HCT116 (cell line): ENCODE measurements around the gene AKAP13. TPM values are rescaled to one million over a fixed set of nuclear protein-coding genes. Genes with fewer than 3 reads are reported as not detected.

Experiments
- ATAC-seq: fragments of 200-7000 bp; cut with Tn5 transposase; 2 replicates; pipeline ENCODE4 v1.9.1; 2020; ENCODE audit warnings: mild to moderate bottlenecking, moderate library complexity
- BruUV-seq: library from RNA; stranded (reverse); fragments of 400-500 nt; replicated peaks from 2 replicates; lab custom pipeline; 2021; lab: Mats Ljungman, UMichigan
- CTCF ChIA-PET: fragments of 300-600 bp; sonication (Branson Sonifier 250); formaldehyde crosslinking; loops from one replicate; lab custom pipeline; 2021; ENCODE audit warnings: antibody characterized with exemption; lab: Charles Lee
- POLR2A ChIA-PET: fragments of 300-600, 350-600 bp; sonication (Branson Sonifier 250); formaldehyde crosslinking; loops from one replicate; lab custom pipeline; 2021; ENCODE audit warnings: antibody characterized with exemption; lab: Charles Lee
- RAD21 ChIA-PET, 2 experiments: fragments of 300-600 bp; sonication (Branson Sonifier 250); formaldehyde crosslinking; loops; one replicate each; lab custom pipeline; 2023; ENCODE audit warnings: low total read pairs in 2 of 2; ENCODE audit not compliant: uncharacterized antibody in 2 of 2, unreplicated experiment in 2 of 2, low non-redundant PET in 1 of 2; lab: Charles Lee
- DNase-seq: peaks from one replicate; pipeline ENCODE4 v3.0.0-alpha.2; 2010; ENCODE audit warnings: low read depth, low spot score
- H2AFZ ChIP-seq: fragments of 200-600 bp; shearing (Covaris generic), sonication (generic); 2 replicates; pipeline ENCODE4 v1.6.1; 2017; ENCODE audit warnings: low read depth, mixed run types, mixed read lengths, antibody characterized with exemption, low read length; ENCODE audit not compliant: poor library complexity, severe bottlenecking
- H3K27ac ChIP-seq: 2 replicates; pipeline ENCODE4 v1.5.1; 2012; ENCODE audit warnings: low read depth, low read length
- H3K27me3 ChIP-seq: fragments of 200-600 bp; sonication (generic); 2 replicates; pipeline ENCODE4 v1.6.1; 2016; ENCODE audit warnings: mixed run types, low read length, mixed read lengths; ENCODE audit not compliant: insufficient read depth
- H3K36me3 ChIP-seq, 2 experiments: fragments of 200-500 bp in 1 of 2; fragments of 200-600 bp in 1 of 2; sonication (Bioruptor generic) in 1 of 2; sonication (generic) in 1 of 2; 2 replicates each; pipeline versions ENCODE4 v1.5.1 to v1.6.1; 2014 to 2016; ENCODE audit warnings: low read length in 2 of 2, inconsistent platforms in 1 of 2, mixed read lengths in 1 of 2, mixed run types in 1 of 2; ENCODE audit not compliant: insufficient read depth in 2 of 2, control insufficient read depth in 1 of 2
- H3K4me1 ChIP-seq, 2 experiments: fragments of 200-600 bp in 1 of 2; sonication (generic) in 1 of 2; 2 replicates each; pipeline versions ENCODE4 v1.5.1 to v1.6.1; 2012 to 2017; ENCODE audit warnings: low read length in 2 of 2, inconsistent platforms in 1 of 2, mild to moderate bottlenecking in 1 of 2, mixed read lengths in 1 of 2, mixed run types in 1 of 2, moderate library complexity in 1 of 2; ENCODE audit not compliant: insufficient read depth in 2 of 2, control insufficient read depth in 1 of 2
- H3K4me2 ChIP-seq: fragments of 200-600 bp; sonication (generic); 2 replicates; pipeline ENCODE4 v1.6.1; 2017; ENCODE audit warnings: mixed run types, low read length, mixed read lengths
- H3K4me3 ChIP-seq, 2 experiments: fragments of 200-600 bp in 1 of 2; sonication (generic) in 1 of 2; replicated peaks in 1 of 2; 2 replicates each; pipeline ENCODE4 v1.5.1; 2011 to 2016; ENCODE audit warnings: low read length in 2 of 2, control low read depth in 1 of 2, low read depth in 1 of 2, mild to moderate bottlenecking in 1 of 2, mixed read lengths in 1 of 2, mixed run types in 1 of 2
- H3K79me2 ChIP-seq: fragments of 200-600 bp; sonication (generic); 2 replicates; pipeline ENCODE4 v1.6.1; 2017; ENCODE audit warnings: mild to moderate bottlenecking, mixed run types, low read length, moderate library complexity, mixed read lengths; ENCODE audit not compliant: insufficient read depth
- H3K9ac ChIP-seq: fragments of 200-600 bp; sonication (generic); 2 replicates; pipeline ENCODE4 v1.6.1; 2016; ENCODE audit warnings: low read length, mixed read lengths
- H3K9me2 ChIP-seq: fragments of 200-600 bp; sonication (generic), shearing (Covaris generic); 2 replicates; pipeline ENCODE4 v1.6.1; 2017; ENCODE audit warnings: mixed run types, mild to moderate bottlenecking, moderate library complexity; ENCODE audit not compliant: insufficient read depth
- H3K9me3 ChIP-seq, 2 experiments: fragments of 200-500 bp in 1 of 2; fragments of 200-600 bp in 1 of 2; sonication (Bioruptor generic) in 1 of 2; sonication (generic) in 1 of 2; 2 replicates each; pipeline ENCODE4 v1.6.1; 2014 to 2017; ENCODE audit warnings: low read length in 2 of 2, mixed read lengths in 2 of 2, inconsistent platforms in 1 of 2, low read depth in 1 of 2, mild to moderate bottlenecking in 1 of 2, mixed run types in 1 of 2, moderate library complexity in 1 of 2; ENCODE audit not compliant: control insufficient read depth in 1 of 2, insufficient read depth in 1 of 2
- H4K20me1 ChIP-seq: fragments of 200-600 bp; sonication (generic), shearing (Covaris generic); 2 replicates; pipeline ENCODE4 v1.6.1; 2017; ENCODE audit warnings: mixed run types, mild to moderate bottlenecking, moderate library complexity; ENCODE audit not compliant: insufficient read depth
- CBX3 ChIP-seq: IDR thresholded peaks from 2 replicates; pipeline ENCODE4 v1.6.1; 2012; ENCODE audit warnings: low read depth
- CEBPB ChIP-seq: IDR thresholded peaks from 2 replicates; pipeline ENCODE4 v1.6.1; 2012; ENCODE audit warnings: low read depth
- EGR1 ChIP-seq: IDR thresholded peaks from 2 replicates; pipeline ENCODE4 v1.6.1; 2012; ENCODE audit warnings: low read depth
- ELF1 ChIP-seq: IDR thresholded peaks from 2 replicates; pipeline ENCODE4 v1.6.1; 2012; ENCODE audit warnings: low read depth, borderline replicate concordance
- EZH2phosphoT487 ChIP-seq: fragments of 200-600 bp; IDR thresholded peaks from 2 replicates; pipeline ENCODE4 v1.6.1; 2018; ENCODE audit warnings: antibody characterized with exemption, borderline replicate concordance
- FOSL1 ChIP-seq: IDR thresholded peaks from 2 replicates; pipeline ENCODE4 v1.6.1; 2012; ENCODE audit warnings: low read depth
- JUND ChIP-seq: IDR thresholded peaks from 2 replicates; pipeline ENCODE4 v1.6.1; 2012
- MAX ChIP-seq: IDR thresholded peaks from 2 replicates; pipeline ENCODE4 v1.6.1; 2012
- POLR2AphosphoS5 ChIP-seq: IDR thresholded peaks from 2 replicates; pipeline ENCODE4 v1.6.1; 2011; ENCODE audit warnings: mild to moderate bottlenecking, low read depth, low read length, moderate library complexity
- SIN3A ChIP-seq: IDR thresholded peaks from 2 replicates; pipeline ENCODE4 v1.6.1; 2012; ENCODE audit warnings: low read depth
- SP1 ChIP-seq: IDR thresholded peaks from 2 replicates; pipeline ENCODE4 v1.6.1; 2012; ENCODE audit warnings: low read depth
- intact Hi-C: fragments of 100-400 bp; cut with micrococcal nuclease; formaldehyde crosslinking; loops from 2 replicates; pipeline ENCODE4 v1.10.0; 2022
- total RNA-seq: library from RNA; stranded (reverse); gene quantifications from one replicate; pipeline ENCODE4 v1.2.1, GENCODE V29; 2021; ENCODE audit not compliant: unreplicated experiment
- TF ChIP-seq, protein P1 (sequence below): IDR thresholded peaks from 2 replicates; pipeline ENCODE4 v1.6.1; 2012; ENCODE audit warnings: low read depth
- TF ChIP-seq, protein P2 (sequence below): IDR thresholded peaks from 2 replicates; pipeline ENCODE4 v1.6.1; 2011; ENCODE audit warnings: mild to moderate bottlenecking, low read length, moderate library complexity; ENCODE audit not compliant: insufficient replicate concordance; ENCODE audit errors: extremely low read depth

Gene AKAP13
- total RNA-seq, 1 experiment from 2014 or later, result 43.1 TPM

GRCh38 chr15:85383470-85384148 lies 3.2 kb downstream of the AKAP13 start:
- no peak overlapping the region for H2AFZ ChIP-seq
- no peak overlapping the region for H3K9ac ChIP-seq
- ATAC-seq (no peak), DNase-seq (no peak)
- CTCF ChIA-PET, result no interaction called here
- H3K9me3 ChIP-seq, result no peaks in the 10 kb centered on the region
- peaks cover 18 to 32% of the 10 kb centered on the region in 2 experiments; a peak in 3 of 4 replicates for H3K4me1 ChIP-seq
- no peak overlapping the region for H3K4me2 ChIP-seq
- H3K36me3 ChIP-seq, result no peaks in the 10 kb centered on the region
- peaks cover 73% of the 10 kb centered on the region for H3K79me2 ChIP-seq
- H4K20me1 ChIP-seq, result peaks cover 6% of the 10 kb centered on the region
- no peak overlapping the region for H3K27ac ChIP-seq
- no peaks in the 10 kb centered on the region for H3K27me3 ChIP-seq
- H3K4me3 ChIP-seq, result no peak overlapping the region
- BruUV-seq, result no TSS peak
- intact Hi-C loops, result no loop called here
- no peak for TF ChIP-seq SP1
- H3K9me2 ChIP-seq, result no peaks in the 10 kb centered on the region
- RAD21 ChIA-PET, result no interaction called here
- POLR2A ChIA-PET, result no interaction called here

- H3K9ac ChIP-seq, result no peak overlapping the region
- no peaks in the 10 kb centered on the region for H3K9me2 ChIP-seq
- intact Hi-C loops, result no loop called here
- no peak overlapping the region for H3K4me2 ChIP-seq
- ChIA-PET POLR2A (no interaction called here), CTCF (no interaction called here), RAD21 (no interaction called here)
- peaks cover 96% of the 10 kb centered on the region for H3K79me2 ChIP-seq
- H3K4me3 ChIP-seq, result no peak overlapping the region
- no peak overlapping the region for H2AFZ ChIP-seq
- no peak overlapping the region for H3K27ac ChIP-seq
- peaks cover 15 to 33% of the 10 kb centered on the region in 2 experiments for H3K4me1 ChIP-seq
- peaks cover 6% of the 10 kb centered on the region for H4K20me1 ChIP-seq
- no peaks in the 10 kb centered on the region for H3K36me3 ChIP-seq
- no TSS peak for BruUV-seq
- no peaks in the 10 kb centered on the region for H3K27me3 ChIP-seq
- ATAC-seq, result no peak
- H3K9me3 ChIP-seq, result no peaks in the 10 kb centered on the region
- DNase-seq, result no peak
- TF ChIP-seq MAX, result no peak
- TF ChIP-seq FOSL1, result no peak
- no peak for TF ChIP-seq JUND
- TF ChIP-seq SIN3A, result no peak
- TF ChIP-seq ELF1, result no peak
- TF ChIP-seq, protein P1, sequence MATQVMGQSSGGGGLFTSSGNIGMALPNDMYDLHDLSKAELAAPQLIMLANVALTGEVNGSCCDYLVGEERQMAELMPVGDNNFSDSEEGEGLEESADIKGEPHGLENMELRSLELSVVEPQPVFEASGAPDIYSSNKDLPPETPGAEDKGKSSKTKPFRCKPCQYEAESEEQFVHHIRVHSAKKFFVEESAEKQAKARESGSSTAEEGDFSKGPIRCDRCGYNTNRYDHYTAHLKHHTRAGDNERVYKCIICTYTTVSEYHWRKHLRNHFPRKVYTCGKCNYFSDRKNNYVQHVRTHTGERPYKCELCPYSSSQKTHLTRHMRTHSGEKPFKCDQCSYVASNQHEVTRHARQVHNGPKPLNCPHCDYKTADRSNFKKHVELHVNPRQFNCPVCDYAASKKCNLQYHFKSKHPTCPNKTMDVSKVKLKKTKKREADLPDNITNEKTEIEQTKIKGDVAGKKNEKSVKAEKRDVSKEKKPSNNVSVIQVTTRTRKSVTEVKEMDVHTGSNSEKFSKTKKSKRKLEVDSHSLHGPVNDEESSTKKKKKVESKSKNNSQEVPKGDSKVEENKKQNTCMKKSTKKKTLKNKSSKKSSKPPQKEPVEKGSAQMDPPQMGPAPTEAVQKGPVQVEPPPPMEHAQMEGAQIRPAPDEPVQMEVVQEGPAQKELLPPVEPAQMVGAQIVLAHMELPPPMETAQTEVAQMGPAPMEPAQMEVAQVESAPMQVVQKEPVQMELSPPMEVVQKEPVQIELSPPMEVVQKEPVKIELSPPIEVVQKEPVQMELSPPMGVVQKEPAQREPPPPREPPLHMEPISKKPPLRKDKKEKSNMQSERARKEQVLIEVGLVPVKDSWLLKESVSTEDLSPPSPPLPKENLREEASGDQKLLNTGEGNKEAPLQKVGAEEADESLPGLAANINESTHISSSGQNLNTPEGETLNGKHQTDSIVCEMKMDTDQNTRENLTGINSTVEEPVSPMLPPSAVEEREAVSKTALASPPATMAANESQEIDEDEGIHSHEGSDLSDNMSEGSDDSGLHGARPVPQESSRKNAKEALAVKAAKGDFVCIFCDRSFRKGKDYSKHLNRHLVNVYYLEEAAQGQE, result no peak
- TF ChIP-seq, protein P2, sequence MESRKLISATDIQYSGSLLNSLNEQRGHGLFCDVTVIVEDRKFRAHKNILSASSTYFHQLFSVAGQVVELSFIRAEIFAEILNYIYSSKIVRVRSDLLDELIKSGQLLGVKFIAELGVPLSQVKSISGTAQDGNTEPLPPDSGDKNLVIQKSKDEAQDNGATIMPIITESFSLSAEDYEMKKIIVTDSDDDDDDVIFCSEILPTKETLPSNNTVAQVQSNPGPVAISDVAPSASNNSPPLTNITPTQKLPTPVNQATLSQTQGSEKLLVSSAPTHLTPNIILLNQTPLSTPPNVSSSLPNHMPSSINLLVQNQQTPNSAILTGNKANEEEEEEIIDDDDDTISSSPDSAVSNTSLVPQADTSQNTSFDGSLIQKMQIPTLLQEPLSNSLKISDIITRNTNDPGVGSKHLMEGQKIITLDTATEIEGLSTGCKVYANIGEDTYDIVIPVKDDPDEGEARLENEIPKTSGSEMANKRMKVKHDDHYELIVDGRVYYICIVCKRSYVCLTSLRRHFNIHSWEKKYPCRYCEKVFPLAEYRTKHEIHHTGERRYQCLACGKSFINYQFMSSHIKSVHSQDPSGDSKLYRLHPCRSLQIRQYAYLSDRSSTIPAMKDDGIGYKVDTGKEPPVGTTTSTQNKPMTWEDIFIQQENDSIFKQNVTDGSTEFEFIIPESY, result no peak
- TF ChIP-seq POLR2AphosphoS5, result no peak
- TF ChIP-seq EGR1, result no peak
- TF ChIP-seq CBX3, result no peak
- TF ChIP-seq EZH2phosphoT487, result no peak
- no peak for TF ChIP-seq CEBPB
Measured at GRCh38 chr15:85386261-85386660, 5.9 kb downstream of the AKAP13 start.
